Measurements from ENCODE around the gene INO80B. TPM values are rescaled to one million over a fixed set of nuclear protein-coding genes. Genes with fewer than 3 reads are reported as not detected.

Gene INO80B
- total and polyA plus RNA-seq, 2 of the 8 experiments (the other 6 are each of a cell fraction or from before 2014, with no cell fraction given) = 3.9 to 18.5 TPM

DNA sequence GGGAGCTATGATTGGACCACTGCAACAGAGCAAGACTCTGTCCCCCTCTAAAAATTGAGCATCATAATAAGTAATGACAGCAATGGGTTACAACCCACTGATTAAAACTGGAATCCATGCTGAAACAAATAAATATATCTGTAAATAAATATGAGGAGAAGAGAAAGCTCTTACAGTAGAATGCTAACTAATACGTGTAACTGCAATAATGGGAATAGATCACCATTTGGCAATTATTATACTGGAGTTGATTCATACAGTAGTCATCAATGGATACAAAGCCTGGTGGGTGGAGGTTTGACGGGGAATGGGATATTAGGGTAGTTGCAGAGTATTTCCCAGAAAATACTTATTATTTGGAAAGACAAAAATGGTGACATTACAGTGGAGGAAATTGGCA, 6.1 kb upstream of the INO80B start (continued):
- TF ChIP-seq CHD7 (IDR thresholded peaks at IDR 0.05; ENCODE audit: insufficient replicate concordance, low read length) (no peak), RNF2 (IDR thresholded peaks at IDR 0.05; ENCODE audit: borderline replicate concordance, low read depth, low read length, missing control alignments, poor library complexity, severe bottlenecking) (no peak), GABPA (IDR thresholded peaks at IDR 0.05; ENCODE audit: borderline replicate concordance, insufficient read depth, low read length) (no peak), PHF8 (conservative IDR thresholded peaks at IDR 0.05; ENCODE audit: low read depth, low read length) (no peak), SP4 (IDR thresholded peaks at IDR 0.05; ENCODE audit: low read length) (no peak), TCF12 (IDR thresholded peaks at IDR 0.05; ENCODE audit: low read depth, low read length) (no peak), EZH2 (IDR thresholded peaks at IDR 0.05; ENCODE audit: low read depth, low read length, severe bottlenecking) (no peak), ZNF274 (IDR thresholded peaks at IDR 0.05; ENCODE audit: borderline replicate concordance, extremely low read depth, low read length) (no peak), CHD1 (IDR thresholded peaks at IDR 0.05; ENCODE audit: low read depth, low read length) (no peak), TEAD4 (IDR thresholded peaks at IDR 0.05; ENCODE audit: low read depth, low read length) (no peak), SAP30 (IDR thresholded peaks at IDR 0.05; ENCODE audit: insufficient read depth, insufficient replicate concordance, low read length) (no peak)
